Ureter (tissue), 1 donor: ENCODE results near the gene SP6. TPM values are rescaled to one million over a fixed set of nuclear protein-coding genes. Genes with fewer than 3 reads are reported as not detected.
A peak's percentile ranks its signal among the peaks of the same experiment; 100 is the strongest.

Experiments
- DNase-seq: peaks from one replicate; pipeline ENCODE4 v3.0.0-alpha.2; 2020; ENCODE audit warnings: low spot score
- total RNA-seq: library from RNA; stranded (reverse); gene quantifications from one replicate; pipeline ENCODE4 v1.2.4, GENCODE V29; 2023
- donor health status: DM: yes; HTN: yes; CAD: no.

SP6 gene
- total RNA-seq, 1 donor from 2014 or later, result 9.2 TPM

- DNase-seq, result no peak
Measured at GRCh38 chr17:47836601-47837000, 14.4 kb downstream of the SP6 start.

- DNase-seq, result no peak
Measured at GRCh38 chr17:47834756-47835155, 16.2 kb downstream of the SP6 start.

- DNase-seq, result no peak
Measured at GRCh38 chr17:47831934-47832327, 19.0 kb downstream of the SP6 start.

GRCh38 chr17:47831003-47831933 is 19.7 kb downstream of the SP6 start, which contains the start of the genes LRRC46 and MRPL10:
Gene LRRC46, plus strand, starts transcription at chr17:47831670. Its CDS starts 320 bp downstream, at chr17:47831990.
Gene MRPL10, minus strand, starts transcription at chr17:47831541. Its CDS starts 30 bp downstream, at chr17:47831511.
- DNase-seq, result peak; percentile 95

GRCh38 chr17:47830396-47831002 is 20.5 kb downstream of the SP6 start:
- DNase-seq, result no peak

- no peak for DNase-seq
Measured at GRCh38 chr17:47829870-47830269, 21.1 kb downstream of the SP6 start.

- DNase-seq, result no peak
Measured at GRCh38 chr17:47823519-47823918, 27.4 kb downstream of the SP6 start.

GRCh38 chr17:47822785-47823184 is 28.2 kb downstream of the SP6 start:
- DNase-seq, result no peak

- peak; percentile 89 for DNase-seq
Measured at GRCh38 chr17:47821424-47822391, 29.3 kb downstream of the SP6 start, which contains the start of gene OSBPL7. Gene OSBPL7, minus strand, starts transcription at chr17:47821794. Its CDS starts 1,516 bp downstream, at chr17:47820278.

- no peak for DNase-seq
Measured at GRCh38 chr17:47821031-47821423, 29.9 kb downstream of the SP6 start.

- DNase-seq, result no peak
Measured at GRCh38 chr17:47820033-47820789, 30.8 kb downstream of the SP6 start.

GRCh38 chr17:47819475-47819874 is 31.5 kb downstream of the SP6 start:
- DNase-seq, result no peak

- DNase-seq, result no peak
Measured at GRCh38 chr17:47818002-47818695, 32.8 kb downstream of the SP6 start.

- DNase-seq, result no peak
Measured at GRCh38 chr17:47816947-47817346, 34.0 kb downstream of the SP6 start.

GRCh38 chr17:47816111-47816735 is 34.7 kb downstream of the SP6 start:
- no peak for DNase-seq

GRCh38 chr17:47815106-47815918 is 35.7 kb downstream of the SP6 start:
- no peak for DNase-seq

GRCh38 chr17:47813512-47814031 is 37.4 kb downstream of the SP6 start:
- DNase-seq, result no peak

- DNase-seq, result no peak
Measured at GRCh38 chr17:47813077-47813476, 37.9 kb downstream of the SP6 start.
